Activated T-cell treated with anti-CD3 and anti-CD28 coated beads, Interleukin-2, amount 50 U/mL, for 1 hour (primary cell): ENCODE data around the gene USP25.
"Not testable (repeated sequence)": the region's sequence is repeated elsewhere in the genome, so short reads cannot be mapped to it uniquely, and the experiment has no call there.

Source experiments
- DNase-seq: peaks from one replicate; pipeline ENCODE4 v3.0.0-alpha.2; 2020

The USP25 gene

GRCh38 chr21:15732290-15732995 lies 2.7 kb downstream of the USP25 start:
- DNase-seq: no peak

GRCh38 chr21:15732996-15733329 lies 3.2 kb downstream of the USP25 start:
- no peak for DNase-seq

GRCh38 chr21:15735409-15735808 lies 5.6 kb downstream of the USP25 start:
- no peak for DNase-seq

GRCh38 chr21:15735931-15736330 lies 6.1 kb downstream of the USP25 start:
- not testable (repeated sequence) for DNase-seq

- not testable (repeated sequence) for DNase-seq
Measured at GRCh38 chr21:15738779-15739178, 9.0 kb downstream of the USP25 start.

- no peak for DNase-seq
Measured at GRCh38 chr21:15740383-15740782, 10.6 kb downstream of the USP25 start.

GRCh38 chr21:15741510-15741909 lies 11.7 kb downstream of the USP25 start:
- no peak for DNase-seq

- no peak for DNase-seq
Measured at GRCh38 chr21:15742052-15742670, 12.4 kb downstream of the USP25 start.

- DNase-seq: no peak
Measured at GRCh38 chr21:15742694-15743093, 12.9 kb downstream of the USP25 start.

GRCh38 chr21:15743593-15743992 lies 13.8 kb downstream of the USP25 start:
- DNase-seq: no peak

- no peak for DNase-seq
Measured at GRCh38 chr21:15744926-15745325, 15.1 kb downstream of the USP25 start.

- no peak for DNase-seq
Measured at GRCh38 chr21:15748586-15748985, 18.8 kb downstream of the USP25 start.

- DNase-seq: no peak
Measured at GRCh38 chr21:15749082-15749860, 19.5 kb downstream of the USP25 start.

- DNase-seq: no peak
Measured at GRCh38 chr21:15749861-15750159, 20.0 kb downstream of the USP25 start.

- no peak for DNase-seq
Measured at GRCh38 chr21:15751037-15751436, 21.3 kb downstream of the USP25 start.

GRCh38 chr21:15751546-15751945 lies 21.8 kb downstream of the USP25 start:
- DNase-seq: no peak

GRCh38 chr21:15752763-15753407 lies 23.1 kb downstream of the USP25 start:
- DNase-seq: no peak

- no peak for DNase-seq
Measured at GRCh38 chr21:15753741-15754140, 24.0 kb downstream of the USP25 start.

- no peak for DNase-seq
Measured at GRCh38 chr21:15754640-15755039, 24.9 kb downstream of the USP25 start.

GRCh38 chr21:15755125-15755524 lies 25.3 kb downstream of the USP25 start:
- DNase-seq: no peak

- no peak for DNase-seq
Measured at GRCh38 chr21:15759469-15759868, 29.7 kb downstream of the USP25 start.

- DNase-seq: no peak
Measured at GRCh38 chr21:15761507-15762100, 31.8 kb downstream of the USP25 start.

GRCh38 chr21:15763359-15763758 lies 33.6 kb downstream of the USP25 start:
- no peak for DNase-seq
